MG63 (cell line): Measurements from ENCODE around the gene HEPACAM. TPM values are rescaled to one million over a fixed set of nuclear protein-coding genes. Genes with fewer than 3 reads are reported as not detected.
A peak's percentile ranks its signal among the peaks of the same experiment; 100 is the strongest.

Experiments
- DNase-seq: peaks from one replicate; pipeline ENCODE4 v3.0.0-alpha.2; 2020
- H3K27me3 ChIP-seq: fragments of 250-450 bp; sonication (Bioruptor Pico); 2 replicates; pipeline ENCODE4 v1.5.1; 2020; ENCODE audit warnings: mild to moderate bottlenecking, moderate library complexity
- H3K36me3 ChIP-seq: fragments of 250-450 bp; sonication (Bioruptor Pico); 2 replicates; pipeline ENCODE4 v1.5.1; 2020; ENCODE audit warnings: mild to moderate bottlenecking, moderate library complexity
- H3K4me3 ChIP-seq: fragments of 250-450 bp; sonication (Bioruptor Pico); 2 replicates; pipeline ENCODE4 v1.5.1; 2020; ENCODE audit warnings: mild to moderate bottlenecking, moderate library complexity
- H3K9me3 ChIP-seq: fragments of 250-450 bp; sonication (Bioruptor Pico); 2 replicates; pipeline ENCODE4 v1.5.1; 2020; ENCODE audit warnings: mild to moderate bottlenecking, moderate library complexity
- total RNA-seq: library from RNA; depleted of rRNA; stranded (reverse); fragments of >200 nt; shearing (Covaris generic); gene quantifications from 2 replicates; pipeline ENCODE4 v1.2.3, GENCODE V29; 2014; ENCODE audit warnings: low replicate concordance

HEPACAM gene
- total RNA-seq, 1 experiment from 2014 or later = not detected

- H3K4me3 ChIP-seq = no peak overlapping the region
- H3K9me3 ChIP-seq = no peaks in the 10 kb centered on the region
- H3K36me3 ChIP-seq = no peaks in the 10 kb centered on the region
- no peaks in the 10 kb centered on the region for H3K27me3 ChIP-seq
- DNase-seq = no peak
Observed at GRCh38 chr11:124895471-124895971, 40.3 kb downstream of the HEPACAM start.

- no peak overlapping the region for H3K4me3 ChIP-seq
- no peaks in the 10 kb centered on the region for H3K27me3 ChIP-seq
- DNase-seq = no peak
- H3K9me3 ChIP-seq = no peaks in the 10 kb centered on the region
- H3K36me3 ChIP-seq = no peaks in the 10 kb centered on the region
Observed at GRCh38 chr11:124894606-124895430, 41.0 kb downstream of the HEPACAM start.

GRCh38 chr11:124893781-124894401 lies 42.0 kb downstream of the HEPACAM start:
- Histone ChIP-seq H3K4me3 (no peak overlapping the region), H3K36me3 (no peaks in the 10 kb centered on the region), H3K27me3 (no peaks in the 10 kb centered on the region), H3K9me3 (no peaks in the 10 kb centered on the region)
- no peak for DNase-seq

- no peak overlapping the region for H3K4me3 ChIP-seq
- H3K36me3 ChIP-seq = no peaks in the 10 kb centered on the region
- no peak for DNase-seq
- no peaks in the 10 kb centered on the region for H3K27me3 ChIP-seq
- no peaks in the 10 kb centered on the region for H3K9me3 ChIP-seq
Observed at GRCh38 chr11:124892750-124893454, 42.9 kb downstream of the HEPACAM start.

GRCh38 chr11:124892146-124892545 lies 43.7 kb downstream of the HEPACAM start:
- Histone ChIP-seq H3K36me3 (no peaks in the 10 kb centered on the region), H3K27me3 (no peaks in the 10 kb centered on the region), H3K9me3 (no peaks in the 10 kb centered on the region)

GRCh38 chr11:124891373-124891861 lies 44.4 kb downstream of the HEPACAM start:
- DNase-seq = peak; percentile 20
- no peaks in the 10 kb centered on the region for H3K27me3 ChIP-seq
- no peaks in the 10 kb centered on the region for H3K36me3 ChIP-seq
- no peaks in the 10 kb centered on the region for H3K9me3 ChIP-seq
- H3K4me3 ChIP-seq = no peak overlapping the region

More at GRCh38 chr11:124892146-124892545, 43.7 kb downstream of the HEPACAM start:
- DNase-seq = no peak
- H3K4me3 ChIP-seq = no peak overlapping the region

- Histone ChIP-seq H3K27me3 (no peaks in the 10 kb centered on the region), H3K36me3 (no peaks in the 10 kb centered on the region), H3K4me3 (no peak overlapping the region), H3K9me3 (no peaks in the 10 kb centered on the region)
- no peak for DNase-seq
Observed at GRCh38 chr11:124890683-124891372, 45.0 kb downstream of the HEPACAM start.

GRCh38 chr11:124890151-124890550 lies 45.7 kb downstream of the HEPACAM start:
- no peaks in the 10 kb centered on the region for H3K36me3 ChIP-seq

GRCh38 chr11:124889191-124890091 lies 46.4 kb downstream of the HEPACAM start:
- H3K4me3 ChIP-seq = no peak overlapping the region
- H3K9me3 ChIP-seq = no peaks in the 10 kb centered on the region
- DNase-seq = no peak
- H3K27me3 ChIP-seq = no peaks in the 10 kb centered on the region
- H3K36me3 ChIP-seq = no peaks in the 10 kb centered on the region

More at GRCh38 chr11:124890151-124890550, 45.7 kb downstream of the HEPACAM start:
- Histone ChIP-seq H3K4me3 (no peak overlapping the region), H3K9me3 (no peaks in the 10 kb centered on the region), H3K27me3 (no peaks in the 10 kb centered on the region)
- DNase-seq = no peak

- DNase-seq = no peak
- no peaks in the 10 kb centered on the region for H3K9me3 ChIP-seq
Observed at GRCh38 chr11:124887667-124888013, 48.2 kb downstream of the HEPACAM start.

GRCh38 chr11:124886978-124887666 lies 48.7 kb downstream of the HEPACAM start:
- Histone ChIP-seq H3K27me3 (no peaks in the 10 kb centered on the region), H3K36me3 (no peaks in the 10 kb centered on the region), H3K9me3 (no peaks in the 10 kb centered on the region), H3K4me3 (no peak overlapping the region)
- DNase-seq = no peak

More at GRCh38 chr11:124887667-124888013, 48.2 kb downstream of the HEPACAM start:
- no peaks in the 10 kb centered on the region for H3K27me3 ChIP-seq
- H3K4me3 ChIP-seq = no peak overlapping the region
- H3K36me3 ChIP-seq = no peaks in the 10 kb centered on the region

- Histone ChIP-seq H3K4me3 (no peak overlapping the region), H3K9me3 (no peaks in the 10 kb centered on the region), H3K36me3 (no peaks in the 10 kb centered on the region), H3K27me3 (no peaks in the 10 kb centered on the region)
- no peak for DNase-seq
Observed at GRCh38 chr11:124886476-124886875, 49.4 kb downstream of the HEPACAM start.

- H3K9me3 ChIP-seq = no peaks in the 10 kb centered on the region
- no peaks in the 10 kb centered on the region for H3K36me3 ChIP-seq
- no peak for DNase-seq
- no peak overlapping the region for H3K4me3 ChIP-seq
- H3K27me3 ChIP-seq = no peaks in the 10 kb centered on the region
Observed at GRCh38 chr11:124884869-124885479, 50.9 kb downstream of the HEPACAM start.

GRCh38 chr11:124884340-124884739 lies 51.5 kb downstream of the HEPACAM start:
- Histone ChIP-seq H3K27me3 (no peaks in the 10 kb centered on the region), H3K4me3 (no peak overlapping the region), H3K9me3 (no peaks in the 10 kb centered on the region), H3K36me3 (no peaks in the 10 kb centered on the region)
- no peak for DNase-seq
